HG02852 (cell line): Measurements from ENCODE around the gene SLC25A25.
A peak's percentile ranks its signal among the peaks of the same experiment; 100 is the strongest.
"Not testable (repeated sequence)": the region's sequence is repeated elsewhere in the genome, so short reads cannot be mapped to it uniquely, and the experiment has no call there.

Source experiments
- ATAC-seq: cut with Tn5 transposase; IDR thresholded peaks from one replicate; pipeline ENCODE4 v1.9.1; 2021; ENCODE audit warnings: mild to moderate bottlenecking, moderate library complexity; ENCODE audit not compliant: unreplicated experiment

SLC25A25 gene

DNA sequence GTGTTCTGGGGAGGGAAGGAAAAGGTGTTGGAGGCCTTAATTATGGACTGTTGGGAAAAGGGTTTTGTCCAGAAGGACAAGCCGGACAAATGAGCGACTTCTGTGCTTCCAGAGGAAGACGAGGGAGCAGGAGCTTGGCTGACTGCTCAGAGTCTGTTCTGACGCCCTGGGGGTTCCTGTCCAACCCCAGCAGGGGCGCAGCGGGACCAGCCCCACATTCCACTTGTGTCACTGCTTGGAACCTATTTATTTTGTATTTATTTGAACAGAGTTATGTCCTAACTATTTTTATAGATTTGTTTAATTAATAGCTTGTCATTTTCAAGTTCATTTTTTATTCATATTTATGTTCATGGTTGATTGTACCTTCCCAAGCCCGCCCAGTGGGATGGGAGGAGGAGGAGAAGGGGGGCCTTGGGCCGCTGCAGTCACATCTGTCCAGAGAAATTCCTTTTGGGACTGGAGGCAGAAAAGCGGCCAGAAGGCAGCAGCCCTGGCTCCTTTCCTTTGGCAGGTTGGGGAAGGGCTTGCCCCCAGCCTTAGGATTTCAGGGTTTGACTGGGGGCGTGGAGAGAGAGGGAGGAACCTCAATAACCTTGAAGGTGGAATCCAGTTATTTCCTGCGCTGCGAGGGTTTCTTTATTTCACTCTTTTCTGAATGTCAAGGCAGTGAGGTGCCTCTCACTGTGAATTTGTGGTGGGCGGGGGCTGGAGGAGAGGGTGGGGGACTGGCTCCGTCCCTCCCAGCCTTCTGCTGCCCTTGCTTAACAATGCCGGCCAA is 40.4 kb downstream of the SLC25A25 start:
- ATAC-seq, result no peak

DNA sequence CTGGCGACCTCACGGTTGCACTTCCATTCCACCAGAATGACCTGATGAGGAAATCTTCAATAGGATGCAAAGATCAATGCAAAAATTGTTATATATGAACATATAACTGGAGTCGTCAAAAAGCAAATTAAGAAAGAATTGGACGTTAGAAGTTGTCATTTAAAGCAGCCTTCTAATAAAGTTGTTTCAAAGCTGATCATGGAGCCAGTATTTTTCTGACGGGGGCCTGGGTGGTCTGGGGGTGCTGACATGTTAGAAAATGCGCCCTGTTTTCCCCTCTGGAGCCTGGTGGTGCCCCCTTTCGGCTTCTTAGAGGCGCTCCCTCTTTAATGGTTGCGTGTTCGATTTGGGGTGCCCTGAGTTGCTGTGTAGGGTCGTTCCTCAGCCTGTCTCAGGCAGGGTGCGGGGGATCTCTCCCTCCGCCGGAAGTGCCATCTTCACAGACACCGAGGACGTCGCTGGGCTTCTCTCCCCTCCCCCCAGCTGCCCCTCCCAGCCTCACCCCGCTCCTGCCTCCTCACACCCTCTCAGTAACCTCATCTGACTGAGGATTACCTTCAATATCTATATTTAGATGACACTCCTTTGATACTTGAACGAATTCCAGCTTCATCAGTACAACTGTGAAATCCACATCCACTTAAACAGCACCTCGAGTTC is 41.1 kb downstream of the SLC25A25 start:
- ATAC-seq, result no peak

DNA sequence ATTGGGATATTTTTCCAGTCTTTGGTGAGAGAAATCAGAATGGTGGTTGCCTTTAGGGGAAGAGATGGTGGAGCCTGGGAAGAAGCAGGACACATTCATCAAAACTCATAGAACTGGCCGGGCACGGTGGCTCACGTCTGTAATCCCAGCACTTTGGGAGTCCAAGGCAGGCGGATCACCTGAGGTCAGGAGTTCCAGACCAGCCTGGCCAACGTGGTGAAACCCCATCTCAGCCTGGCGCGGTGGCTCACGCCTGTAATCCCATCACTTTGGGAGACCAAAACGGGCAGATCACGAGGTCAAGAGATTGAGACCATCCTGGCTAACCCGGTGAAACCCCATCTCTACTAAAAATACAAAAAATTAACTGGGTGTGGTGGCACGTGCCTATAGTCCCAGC is 43.7 kb downstream of the SLC25A25 start:
- ATAC-seq, result not testable (repeated sequence)

DNA sequence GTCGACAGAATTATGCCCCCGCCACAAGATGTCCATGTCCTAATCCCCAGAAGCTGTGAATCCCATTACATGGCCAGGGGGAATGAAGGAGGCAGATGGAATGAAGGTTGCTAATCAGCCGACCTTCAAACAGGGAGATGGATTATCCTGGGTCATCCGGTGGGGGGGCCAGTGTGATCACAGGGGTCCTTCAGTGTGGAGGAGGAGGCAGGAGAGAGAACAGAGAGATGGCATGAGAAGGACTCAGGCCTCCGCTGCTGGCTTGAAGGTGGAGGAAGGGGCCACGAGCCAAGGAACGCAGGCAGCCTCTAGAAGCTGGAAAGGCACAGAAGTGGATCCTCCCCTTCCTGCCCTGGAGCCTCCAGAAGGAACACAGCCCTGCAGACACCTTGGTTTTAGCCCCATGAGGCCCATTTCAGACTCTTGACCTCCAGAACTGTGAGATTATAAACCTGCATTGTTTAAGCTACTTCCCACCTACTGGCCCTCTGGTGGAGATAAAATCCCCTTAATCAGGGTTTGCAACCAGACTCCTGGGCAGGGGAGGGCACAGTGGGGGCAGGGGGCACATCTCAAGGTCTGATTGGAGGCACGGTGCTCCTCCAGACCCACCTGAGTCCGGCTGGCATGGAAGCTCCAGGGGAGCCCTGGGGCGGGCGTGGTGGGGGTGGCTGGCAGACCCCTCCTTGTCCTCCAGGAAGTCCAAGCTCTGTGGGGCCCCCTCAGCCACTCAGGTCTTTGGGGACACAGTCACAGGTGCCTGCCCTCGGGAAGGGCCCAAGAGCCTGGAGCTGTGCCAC is 45.7 kb downstream of the SLC25A25 start:
- no peak for ATAC-seq

DNA sequence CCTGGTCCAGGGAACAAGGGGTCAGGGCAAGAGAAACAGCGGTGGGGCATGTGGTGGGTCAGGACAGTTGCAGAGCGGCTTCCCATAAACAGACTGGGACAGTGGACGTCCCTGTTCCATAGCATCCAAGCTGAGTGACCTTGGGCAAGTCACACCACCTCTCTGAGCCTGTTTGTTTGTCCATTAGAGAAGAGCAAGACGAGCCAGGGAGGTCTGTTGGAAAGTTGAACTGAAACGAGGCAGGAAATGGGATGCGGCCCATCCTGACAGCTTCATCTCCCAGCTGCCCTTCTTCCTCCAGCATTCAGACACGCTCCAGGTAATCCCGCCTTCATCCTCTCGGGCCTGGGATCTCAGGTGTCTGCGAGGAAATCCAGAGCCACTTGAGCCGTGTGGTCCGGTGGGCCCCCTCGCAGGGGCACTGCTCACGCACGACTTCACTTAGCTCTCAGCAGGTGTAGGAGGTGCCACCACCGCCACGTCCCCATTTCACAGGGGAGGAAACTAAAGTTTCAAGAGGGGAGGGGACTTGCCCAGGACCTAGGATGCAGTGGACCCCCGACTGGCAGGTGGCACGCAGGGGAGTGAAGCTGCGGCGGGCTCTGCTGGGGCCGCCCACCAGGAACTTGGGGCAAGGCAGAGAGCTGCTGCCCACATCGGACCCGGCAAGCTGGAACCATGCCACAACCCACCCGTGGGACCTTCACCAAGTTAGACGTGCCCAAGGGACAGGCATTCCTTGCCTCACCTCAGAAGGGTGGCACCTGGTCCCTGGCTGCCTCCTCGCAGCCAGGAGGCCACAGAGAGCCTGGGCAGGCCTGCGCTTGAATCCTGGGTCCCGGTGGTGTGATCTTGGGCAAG is 46.5 kb downstream of the SLC25A25 start:
- ATAC-seq, result no peak

DNA sequence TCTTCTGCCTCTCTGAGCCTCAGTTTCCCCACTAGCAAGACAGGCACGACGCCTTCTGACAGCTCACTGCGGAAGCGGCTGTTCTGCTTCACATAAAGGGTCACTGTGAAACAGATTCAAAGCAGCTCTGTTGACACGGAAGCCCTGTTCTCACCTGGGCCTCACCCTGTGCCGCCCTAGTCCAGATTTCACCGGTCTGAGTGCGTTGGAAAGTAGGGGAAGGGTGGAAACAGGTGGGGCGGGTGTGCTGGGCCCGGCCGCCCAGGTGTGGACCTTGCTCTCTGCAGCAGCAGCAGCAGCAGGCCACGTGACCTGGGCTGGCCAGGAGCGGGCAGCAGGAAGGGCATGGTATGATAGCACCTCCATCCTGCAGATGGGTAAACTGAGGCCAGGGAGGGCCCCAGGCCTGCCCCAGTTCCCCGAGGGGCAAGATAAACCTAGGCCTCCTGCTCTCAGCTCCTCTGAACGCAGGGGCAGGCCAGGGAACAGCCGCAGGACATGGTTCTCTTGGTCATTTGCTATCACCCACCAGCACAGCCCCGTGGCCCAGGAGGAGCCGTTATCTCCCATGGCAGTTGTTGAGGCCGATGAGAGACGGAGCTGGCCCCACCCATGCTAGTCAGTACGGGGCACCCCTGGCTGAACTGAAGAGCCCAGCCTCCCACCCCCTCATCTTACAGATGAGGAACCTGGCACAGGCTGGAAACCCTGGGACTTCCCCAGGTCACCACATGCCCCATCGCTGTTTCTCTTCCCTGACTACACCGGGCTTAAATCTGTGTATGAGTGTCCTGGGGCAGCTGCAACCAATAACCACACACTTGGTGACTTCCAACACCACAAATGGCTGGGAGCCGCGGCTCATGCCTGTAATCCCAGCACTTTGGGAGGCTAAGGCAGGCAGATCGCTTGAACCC is 47.4 kb downstream of the SLC25A25 start:
- ATAC-seq, result no peak

DNA sequence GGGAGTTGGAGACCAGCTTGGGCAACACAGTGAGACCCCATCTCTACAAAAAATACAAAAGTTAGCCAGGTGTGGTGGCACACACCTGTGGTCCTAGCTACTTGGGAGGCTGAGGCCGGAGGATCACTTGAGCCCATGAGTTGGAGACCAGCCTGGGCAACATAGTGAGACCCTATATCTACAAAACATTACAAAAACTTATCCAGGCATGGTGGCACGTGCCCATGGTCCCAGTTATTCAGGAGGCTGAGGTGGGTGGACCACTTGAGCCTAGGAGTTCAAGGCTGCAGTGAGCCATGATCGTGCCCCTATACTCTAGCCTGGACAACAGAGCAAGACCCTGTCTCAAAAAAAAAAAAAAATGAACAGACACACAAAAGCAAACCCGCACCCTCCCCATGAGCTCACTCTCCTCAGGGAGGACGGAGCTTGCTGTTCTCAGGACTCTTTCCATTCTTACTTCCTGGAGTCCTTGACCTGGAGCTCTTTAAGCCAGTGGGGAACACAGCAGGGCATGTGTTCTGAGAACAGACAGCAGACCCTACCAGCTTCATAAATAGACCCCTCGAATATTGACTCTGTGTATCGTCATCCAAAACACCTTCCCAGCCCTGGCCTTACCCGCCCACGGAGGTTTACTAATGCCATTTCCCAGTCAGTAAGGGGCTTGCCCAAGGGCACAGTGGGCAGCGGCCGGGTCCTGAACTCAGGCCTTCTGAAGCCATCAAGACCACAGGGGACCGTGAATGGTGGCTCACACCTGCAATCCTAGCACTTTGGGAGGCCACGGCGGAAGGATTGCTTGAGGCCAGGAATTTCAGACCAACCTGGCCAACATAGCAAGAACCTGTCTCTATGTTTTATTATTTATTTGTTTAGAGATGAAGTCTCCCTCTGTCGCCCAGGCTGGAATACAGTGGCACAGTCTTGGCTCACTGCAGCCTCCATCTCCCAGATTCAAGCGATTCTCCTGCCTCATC is 48.4 kb downstream of the SLC25A25 start:
- ATAC-seq, result no peak

DNA sequence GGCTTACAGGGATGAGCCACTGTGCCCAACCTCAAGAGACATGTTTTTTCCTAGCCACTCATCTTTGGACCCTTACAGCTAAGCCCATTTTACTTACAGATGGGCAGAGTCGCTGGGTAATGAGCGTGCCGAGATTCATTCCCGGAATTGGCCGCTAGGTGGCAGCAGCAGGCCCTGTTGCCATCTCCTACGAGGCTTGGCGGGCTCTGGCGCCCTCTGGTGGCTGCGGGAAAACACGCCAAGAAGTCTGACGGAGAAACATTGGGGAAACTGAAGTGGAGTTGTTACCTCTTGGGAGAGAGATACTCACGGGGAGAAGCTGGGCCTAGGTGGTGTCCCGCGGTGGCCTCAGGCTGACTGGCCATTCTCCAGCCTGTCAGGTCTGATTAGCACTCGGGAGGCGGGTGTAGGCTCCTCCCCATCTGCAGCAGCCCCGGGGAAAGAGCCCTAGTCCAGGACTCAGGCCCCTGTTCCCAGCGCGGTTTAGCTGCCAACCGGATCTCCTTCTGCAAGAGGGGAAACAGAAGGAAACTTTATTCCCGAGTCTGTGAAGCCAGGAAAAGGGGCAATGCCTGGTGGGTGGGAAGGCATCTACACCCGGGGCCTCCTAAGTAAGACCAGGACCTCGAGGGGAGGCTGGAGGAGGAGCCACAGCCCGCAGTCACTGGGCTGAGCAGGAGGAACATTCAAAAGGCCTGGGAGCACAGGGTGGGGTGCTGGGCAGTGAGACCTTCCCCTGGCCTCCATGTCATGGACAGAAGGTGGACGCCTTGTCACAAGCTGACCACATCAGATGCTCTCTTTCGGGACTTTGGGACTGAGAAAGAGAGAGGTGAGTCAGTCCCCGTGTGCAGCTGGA is 49.8 kb downstream of the SLC25A25 start:
- ATAC-seq, result peak; percentile 65

DNA sequence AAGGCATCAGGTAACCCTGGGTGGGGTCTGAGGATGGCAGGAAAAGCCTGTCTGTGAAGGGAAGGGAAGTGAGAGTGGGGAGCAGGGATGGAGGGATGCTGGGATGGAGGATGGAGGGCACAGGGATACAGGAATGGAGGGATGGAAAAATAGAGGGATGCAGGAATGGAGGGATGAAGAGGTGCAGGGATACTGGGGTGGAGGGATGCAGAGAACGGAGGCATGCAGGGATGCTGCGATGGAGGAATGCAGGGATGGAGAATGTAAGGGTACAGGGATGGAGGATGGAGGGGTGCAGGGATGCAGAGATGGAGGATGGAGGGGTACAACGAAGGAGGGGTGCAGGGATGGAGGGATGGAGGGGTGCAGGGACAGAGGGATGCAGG is 50.4 kb downstream of the SLC25A25 start:
- no peak for ATAC-seq

DNA sequence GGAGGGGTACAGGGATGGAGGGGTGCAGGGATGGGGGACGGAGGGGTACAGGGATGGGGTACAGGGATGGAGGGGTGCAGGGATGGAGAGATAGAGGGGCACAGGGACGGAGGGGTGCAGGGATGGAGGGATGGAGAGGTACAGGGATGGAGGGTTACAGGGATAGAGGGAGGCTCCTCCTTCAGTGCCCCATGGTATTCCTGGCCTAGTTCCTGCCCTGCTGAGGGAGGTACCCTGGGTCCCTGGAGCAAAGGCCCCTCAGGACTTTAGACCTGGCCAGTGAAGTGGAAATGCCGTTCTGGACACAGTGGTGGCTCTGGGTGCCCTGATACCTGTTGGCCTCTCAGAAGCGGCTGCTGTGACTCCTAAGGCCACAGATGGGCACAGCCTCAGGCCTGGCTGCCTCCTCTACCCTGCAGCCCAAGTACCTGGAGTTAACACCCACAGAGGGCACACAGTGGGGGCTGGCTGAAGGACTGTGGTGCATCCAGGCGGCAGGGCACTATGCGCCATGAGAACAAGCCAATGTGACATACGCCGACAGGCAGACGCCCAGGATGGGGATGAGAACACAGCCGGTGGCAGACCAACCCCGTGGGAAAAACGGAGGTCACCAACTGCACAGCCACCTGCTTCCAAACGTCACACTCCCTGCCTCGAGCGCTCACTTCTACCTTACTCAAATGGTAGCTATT is 51.1 kb downstream of the SLC25A25 start:
- ATAC-seq, result no peak

DNA sequence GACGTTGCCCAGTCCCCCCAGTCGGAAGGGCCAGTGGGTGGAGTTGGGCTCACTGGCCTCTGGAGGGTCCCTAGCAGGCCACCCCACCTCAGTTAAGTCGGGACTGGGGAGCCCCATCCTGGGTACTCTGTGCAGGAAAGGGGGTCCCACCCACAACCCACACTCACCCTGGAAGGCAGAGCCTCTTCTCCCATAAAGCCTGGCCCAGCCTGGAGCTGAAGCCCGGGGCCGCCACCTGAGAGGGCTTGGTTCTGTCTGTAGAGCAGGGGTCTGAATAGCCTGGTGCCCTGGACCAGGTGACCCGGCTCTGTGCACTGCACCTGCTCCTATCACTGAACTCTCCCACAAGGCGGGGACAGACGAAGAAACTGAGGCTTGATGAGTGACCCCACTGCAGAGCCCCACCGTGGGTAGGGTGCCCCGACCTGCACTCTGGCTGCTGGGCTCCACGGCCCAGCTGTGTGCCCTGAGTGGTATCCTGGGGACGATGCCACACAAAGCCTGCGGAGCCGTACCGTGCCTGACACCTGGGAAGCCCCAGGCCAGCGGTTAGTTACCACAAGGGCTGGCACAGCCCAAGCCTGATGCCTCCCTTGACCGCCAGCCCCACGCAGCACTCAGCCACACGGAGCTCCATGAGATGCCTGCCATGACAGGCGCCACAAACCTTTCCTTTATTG is 52.2 kb downstream of the SLC25A25 start:
- ATAC-seq, result no peak

DNA sequence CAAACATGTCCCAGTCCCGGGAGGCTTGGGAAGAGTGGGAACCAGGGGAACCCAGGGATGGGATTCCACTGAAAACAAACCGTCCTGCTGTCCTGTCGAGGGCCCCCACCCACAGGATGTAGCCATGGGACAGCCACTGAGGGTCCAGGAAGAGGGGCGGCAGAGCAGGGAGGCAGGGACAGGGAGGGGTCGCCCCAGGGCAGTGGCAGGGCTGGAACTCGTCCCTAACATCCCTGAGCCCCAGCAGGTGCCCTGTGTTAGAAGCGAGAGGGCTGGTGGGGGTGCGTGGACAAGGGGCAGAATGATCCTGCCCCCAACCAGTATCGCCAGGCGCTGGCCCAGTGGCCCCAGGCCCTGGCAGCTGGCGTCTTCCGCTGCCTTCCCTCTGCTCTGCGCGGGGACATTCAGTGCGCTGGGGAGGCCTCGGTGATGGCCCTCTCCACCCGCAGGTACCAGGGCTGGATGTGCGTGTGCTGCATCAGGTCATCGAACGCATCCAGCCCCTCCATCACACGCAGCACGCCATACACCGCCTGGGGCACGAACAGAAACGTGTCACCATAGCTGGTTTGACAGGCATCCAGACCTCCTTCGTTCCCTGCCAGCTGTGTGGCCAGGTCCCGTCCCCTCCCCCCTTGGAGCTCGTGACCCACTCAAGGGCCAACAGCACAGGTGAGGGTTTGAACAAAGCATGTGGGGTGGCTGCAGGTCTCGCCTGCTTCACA is 52.9 kb downstream of the SLC25A25 start:
- ATAC-seq, result no peak

DNA sequence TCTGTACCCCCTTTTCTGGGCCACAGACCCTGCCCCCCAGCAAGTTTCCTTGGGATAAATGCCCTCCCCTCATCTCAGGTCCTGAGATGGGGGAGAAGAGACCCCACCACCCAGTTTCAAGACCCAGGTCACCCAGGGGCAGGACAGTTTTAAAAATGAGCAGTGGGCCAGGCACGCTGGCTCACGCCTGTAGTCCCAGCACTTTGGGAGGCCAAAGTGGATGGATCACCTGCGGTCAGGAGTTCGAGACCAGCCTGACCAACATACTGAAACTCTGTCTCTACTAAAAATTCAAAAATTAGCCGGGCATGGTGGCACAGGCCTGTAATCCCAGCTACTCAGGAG is 53.4 kb downstream of the SLC25A25 start:
- ATAC-seq, result no peak

DNA sequence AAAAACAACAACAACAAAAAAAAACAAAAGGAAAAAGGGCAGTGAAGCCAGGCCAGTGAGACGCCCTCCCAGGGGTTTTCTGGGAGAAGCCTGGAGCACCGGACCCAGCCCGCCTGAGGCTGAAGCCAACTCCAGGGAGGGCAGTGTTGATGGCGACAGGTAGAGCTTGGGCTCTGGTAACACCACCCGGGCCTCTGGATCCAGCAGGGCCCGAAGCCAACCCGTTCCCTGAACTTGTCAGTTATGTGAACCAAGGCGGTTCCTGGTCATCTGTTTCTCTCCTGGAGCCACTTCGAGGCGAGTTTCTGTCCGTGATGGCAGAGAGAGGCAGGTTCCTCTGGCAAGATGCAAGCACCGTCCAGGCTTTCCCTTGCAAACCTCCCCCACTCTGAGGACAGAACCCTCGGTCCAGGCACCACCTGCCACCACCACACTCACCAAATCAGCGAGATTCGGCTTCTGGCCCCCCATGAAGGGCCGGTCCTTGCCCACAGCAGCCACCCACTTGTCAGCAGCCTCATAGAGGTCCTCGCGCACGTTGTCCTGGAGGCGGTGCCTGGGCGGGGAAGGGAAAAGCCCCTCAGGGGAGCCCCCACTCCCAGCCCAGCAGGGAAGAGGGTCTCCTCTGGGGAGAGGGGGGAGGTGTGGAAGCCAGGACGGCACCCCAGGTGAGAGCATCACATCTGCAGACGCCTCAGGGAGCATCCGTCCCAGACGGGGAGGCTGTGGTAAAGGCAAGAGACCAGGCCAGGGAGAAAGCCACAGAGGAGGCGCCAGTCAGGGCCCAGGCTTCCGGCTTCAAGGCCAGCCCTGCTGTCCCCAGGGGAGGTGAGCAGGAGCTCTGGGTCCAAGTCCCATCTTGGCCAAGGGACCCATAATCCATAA is 54.1 kb downstream of the SLC25A25 start:
- no peak for ATAC-seq

DNA sequence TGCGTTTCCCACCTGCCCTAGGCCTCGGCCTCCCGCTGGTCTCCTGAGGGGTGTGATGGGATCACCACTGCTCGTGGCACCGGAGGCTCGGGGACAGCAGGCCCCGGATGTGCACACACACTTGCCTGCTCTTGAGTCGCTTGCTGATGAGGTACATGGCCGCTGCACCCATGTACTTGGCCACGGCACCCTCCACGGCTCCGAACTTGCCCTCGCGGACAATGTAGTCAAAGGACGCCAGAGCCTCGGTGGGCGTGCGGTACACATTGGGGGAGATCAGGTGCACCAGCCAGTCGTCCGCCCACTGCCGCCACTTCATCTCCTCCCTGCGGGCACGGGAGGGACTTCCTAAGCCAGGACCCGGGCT is 54.8 kb downstream of the SLC25A25 start:
- no peak for ATAC-seq
